Measurements from ENCODE around the gene ARID1B. TPM values are rescaled to one million over a fixed set of nuclear protein-coding genes. Genes with fewer than 3 reads are reported as not detected.
A peak's percentile ranks its signal among the peaks of the same experiment; 100 is the strongest.
"Not testable (repeated sequence)": the region's sequence is repeated elsewhere in the genome, so short reads cannot be mapped to it uniquely, and the experiment has no call there.

Gene ARID1B
- total RNA-seq, 1 donor from 2014 or later = 78.1 TPM

DNA sequence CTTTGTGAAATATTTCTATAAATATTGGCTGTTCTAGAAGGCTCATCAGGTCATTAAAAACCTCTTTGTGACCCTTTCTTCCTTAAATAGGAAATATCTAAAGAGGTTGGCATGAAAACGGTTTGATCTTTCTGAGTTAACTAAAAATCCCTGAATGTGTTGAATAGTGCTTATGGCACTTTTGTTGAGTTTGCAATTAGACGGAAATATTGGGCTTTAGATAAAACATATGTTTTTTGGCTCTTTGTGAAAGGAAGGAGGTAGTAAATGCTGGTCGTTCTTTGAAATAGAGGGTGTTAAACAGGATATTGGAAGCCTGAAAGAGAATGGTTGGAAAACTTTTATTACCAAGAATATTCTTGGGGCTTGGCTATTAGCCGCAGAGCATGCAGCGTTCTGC lies 163.0 kb downstream of the ARID1B start:
- Mint-ChIP-seq H3K4me1 (ENCODE audit: unreplicated experiment) (peaks cover 38% of the 10 kb centered on the region), H3K36me3 (ENCODE audit: unreplicated experiment) (peaks cover 4% of the 10 kb centered on the region), H3K9me3 (ENCODE audit: unreplicated experiment) (no peaks in the 10 kb centered on the region), H3K4me3 (ENCODE audit: unreplicated experiment) (no peak overlapping the region), H3K27ac (ENCODE audit: unreplicated experiment) (no peak overlapping the region), H3K27me3 (ENCODE audit: unreplicated experiment) (no peaks in the 10 kb centered on the region)
- DNase-seq (ENCODE audit: extremely low spot score, unreplicated experiment) = no peak
- TF ChIP-seq CTCF (IDR thresholded peaks at IDR 0.05) = no peak

DNA sequence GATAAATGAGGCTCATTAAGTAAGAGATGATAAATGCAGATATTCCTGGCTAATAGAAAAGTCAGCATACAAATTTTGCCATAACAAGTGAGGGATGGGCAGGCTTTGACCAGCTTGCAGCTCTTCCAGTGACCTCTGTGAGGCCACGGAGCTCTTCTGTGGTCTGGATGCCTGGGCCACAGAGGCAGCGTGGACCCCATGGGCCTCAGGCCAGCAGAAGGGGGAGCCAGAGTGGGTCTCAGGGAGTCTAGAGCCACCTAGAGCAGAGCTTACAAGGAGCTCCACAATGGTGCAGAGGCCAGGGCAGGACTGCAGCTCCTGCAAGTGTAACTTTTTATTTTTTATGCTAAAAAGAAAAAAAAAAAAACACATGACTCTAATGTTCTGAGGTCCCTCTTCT lies 165.1 kb downstream of the ARID1B start:
- Mint-ChIP-seq H3K27ac (ENCODE audit: unreplicated experiment) (no peak overlapping the region), H3K4me1 (ENCODE audit: unreplicated experiment) (peaks cover 44% of the 10 kb centered on the region), H3K36me3 (ENCODE audit: unreplicated experiment) (no peaks in the 10 kb centered on the region), H3K9me3 (ENCODE audit: unreplicated experiment) (no peaks in the 10 kb centered on the region), H3K27me3 (ENCODE audit: unreplicated experiment) (no peaks in the 10 kb centered on the region), H3K4me3 (ENCODE audit: unreplicated experiment) (no peak overlapping the region)
- DNase-seq (ENCODE audit: extremely low spot score, unreplicated experiment) = no peak
- TF ChIP-seq CTCF (IDR thresholded peaks at IDR 0.05) = no peak

DNA sequence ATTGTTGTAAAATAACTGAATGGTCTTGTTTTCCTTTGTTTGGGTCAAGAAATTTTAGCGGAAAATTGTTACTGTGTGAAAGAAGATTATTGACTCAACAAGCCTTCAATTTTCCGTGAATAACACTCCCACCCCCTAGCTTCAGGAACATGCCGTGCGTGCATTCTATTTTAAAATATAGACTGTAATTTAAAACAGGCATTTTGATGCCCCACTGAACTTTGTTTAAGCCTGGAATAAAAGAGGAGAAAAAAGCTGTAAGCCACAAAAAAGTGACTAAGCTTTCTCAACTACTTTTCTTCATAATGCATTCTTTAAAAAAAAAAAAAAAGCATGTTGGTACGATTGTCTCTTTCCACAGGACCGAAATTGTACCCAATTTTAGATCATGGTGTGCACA lies 166.0 kb downstream of the ARID1B start:
- Mint-ChIP-seq H3K27ac (ENCODE audit: unreplicated experiment) (peak overlapping the region; percentile 86), H3K4me3 (ENCODE audit: unreplicated experiment) (peak overlapping the region; percentile 6), H3K4me1 (ENCODE audit: unreplicated experiment) (peaks cover 45% of the 10 kb centered on the region), H3K27me3 (ENCODE audit: unreplicated experiment) (no peaks in the 10 kb centered on the region), H3K9me3 (ENCODE audit: unreplicated experiment) (no peaks in the 10 kb centered on the region), H3K36me3 (ENCODE audit: unreplicated experiment) (no peaks in the 10 kb centered on the region)
- DNase-seq (ENCODE audit: extremely low spot score, unreplicated experiment) = no peak
- TF ChIP-seq CTCF (IDR thresholded peaks at IDR 0.05) = peak; percentile 43

- no peak for DNase-seq (ENCODE audit: extremely low spot score, unreplicated experiment)
- no peaks in the 10 kb centered on the region for H3K9me3 Mint-ChIP-seq (ENCODE audit: unreplicated experiment)
- H3K4me3 Mint-ChIP-seq (ENCODE audit: unreplicated experiment) = peak overlapping the region; percentile 20
- H3K4me1 Mint-ChIP-seq (ENCODE audit: unreplicated experiment) = peaks cover 47% of the 10 kb centered on the region
- H3K27me3 Mint-ChIP-seq (ENCODE audit: unreplicated experiment) = no peaks in the 10 kb centered on the region
- peak overlapping the region; percentile 86 for H3K27ac Mint-ChIP-seq (ENCODE audit: unreplicated experiment)
- TF ChIP-seq CTCF (IDR thresholded peaks at IDR 0.05) = no peak
- no peaks in the 10 kb centered on the region for H3K36me3 Mint-ChIP-seq (ENCODE audit: unreplicated experiment)
Measured at GRCh38 chr6:156943816-156944215, 166.6 kb downstream of the ARID1B start.

DNA sequence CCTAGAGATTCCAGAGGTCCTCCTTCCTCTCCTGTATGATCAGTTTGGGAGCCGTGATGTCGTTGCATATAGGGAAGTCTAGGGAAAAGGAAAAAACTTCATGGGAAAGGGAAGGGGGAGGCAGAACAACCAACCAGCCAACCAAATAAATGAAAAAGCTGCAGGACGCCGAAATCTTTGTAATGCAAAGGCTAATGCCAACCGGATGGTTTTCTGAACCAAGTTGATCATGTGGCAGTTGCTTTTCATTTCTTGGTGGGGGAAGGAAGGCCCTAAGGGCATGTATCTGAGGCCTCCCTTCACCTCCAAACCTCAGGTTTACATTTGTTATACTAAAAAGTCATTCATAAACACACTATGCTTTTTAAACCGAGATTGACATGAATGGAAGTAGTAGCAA lies 167.2 kb downstream of the ARID1B start:
- no peak for TF ChIP-seq CTCF (IDR thresholded peaks at IDR 0.05)

GRCh38 chr6:156945789-156946172 lies 168.6 kb downstream of the ARID1B start:
- H3K4me3 Mint-ChIP-seq (ENCODE audit: unreplicated experiment); H3K27me3 Mint-ChIP-seq (ENCODE audit: unreplicated experiment); H3K9me3 Mint-ChIP-seq (ENCODE audit: unreplicated experiment); DNase-seq (ENCODE audit: extremely low spot score, unreplicated experiment); H3K36me3 Mint-ChIP-seq (ENCODE audit: unreplicated experiment): not testable (repeated sequence)
- H3K4me1 Mint-ChIP-seq (ENCODE audit: unreplicated experiment) = peaks cover 58% of the 10 kb centered on the region
- H3K27ac Mint-ChIP-seq (ENCODE audit: unreplicated experiment) = peak overlapping the region; percentile 7

More for the DNA sequence above, 167.2 kb downstream of the ARID1B start:
- Mint-ChIP-seq H3K36me3 (ENCODE audit: unreplicated experiment) (no peaks in the 10 kb centered on the region), H3K4me3 (ENCODE audit: unreplicated experiment) (peak overlapping the region; percentile 43), H3K4me1 (ENCODE audit: unreplicated experiment) (peaks cover 53% of the 10 kb centered on the region), H3K9me3 (ENCODE audit: unreplicated experiment) (no peaks in the 10 kb centered on the region), H3K27ac (ENCODE audit: unreplicated experiment) (peak overlapping the region; percentile 86), H3K27me3 (ENCODE audit: unreplicated experiment) (no peaks in the 10 kb centered on the region)
- no peak for DNase-seq (ENCODE audit: extremely low spot score, unreplicated experiment)

Measured in osteocyte (in vitro differentiated cells).